Upper lobe of right lung (tissue), 1 donor: ENCODE data around the gene LRRC70. TPM values are rescaled to one million over a fixed set of nuclear protein-coding genes. Genes with fewer than 3 reads are reported as not detected.
A peak's percentile ranks its signal among the peaks of the same experiment; 100 is the strongest.

Experiments used
- ATAC-seq: fragments of 200-7000 bp; cut with Tn5 transposase; one replicate; pipeline ENCODE4 v1.9.1; 2020; ENCODE audit warnings: mild to moderate bottlenecking, moderate library complexity
- DNase-seq: peaks from one replicate; pipeline ENCODE4 v3.0.0-alpha.2; 2020
- H3K27ac ChIP-seq: fragments of 200-600 bp; one replicate; pipeline ENCODE4 v1.8.0; 2022
- H3K27me3 ChIP-seq: fragments of 200-600 bp; one replicate; pipeline ENCODE4 v1.8.0; 2022; ENCODE audit warnings: mild to moderate bottlenecking
- H3K36me3 ChIP-seq: fragments of 200-600 bp; one replicate; pipeline ENCODE4 v1.8.0; 2022
- H3K4me1 ChIP-seq: fragments of 200-600 bp; one replicate; pipeline ENCODE4 v1.8.0; 2022
- H3K4me3 ChIP-seq: fragments of 200-600 bp; one replicate; pipeline ENCODE4 v1.8.0; 2022; ENCODE audit warnings: mild to moderate bottlenecking
- H3K9me3 ChIP-seq: fragments of 200-600 bp; one replicate; pipeline ENCODE4 v1.8.0; 2022
- CTCF ChIP-seq: fragments of 200-600 bp; IDR thresholded peaks from one replicate; pipeline ENCODE4 v1.8.0; 2022; ENCODE audit warnings: antibody characterized with exemption
- intact Hi-C: fragments of 100-400 bp; cut with DNase I; formaldehyde crosslinking; loops from one replicate; pipeline ENCODE4 v1.11.0; 2022
- total RNA-seq: library from RNA; stranded (reverse); fragmentation: NEBNext Ultra II Directional; extraction: Animal tissue kit (Norgen Biotek cat#: 25700); gene quantifications from one replicate; pipeline ENCODE4 v1.2.1, GENCODE V29; 2021
- donor health status: DM: no; HTN: yes; CAD: no; lungs with severe emphysema.

Gene LRRC70
- total RNA-seq, 1 donor from 2014 or later = 2.4 TPM

- no peak for TF ChIP-seq CTCF
- Histone ChIP-seq H3K27ac (no peak overlapping the region), H3K36me3 (no peaks in the 10 kb centered on the region), H3K4me3 (no peak overlapping the region), H3K4me1 (no peaks in the 10 kb centered on the region), H3K27me3 (no peaks in the 10 kb centered on the region), H3K9me3 (no peaks in the 10 kb centered on the region)
- intact Hi-C loops = no loop called here
- DNase-seq (no peak), ATAC-seq (no peak)
Observed at GRCh38 chr5:62575066-62575465, 3.6 kb upstream of the LRRC70 start.

- H3K9me3 ChIP-seq = no peaks in the 10 kb centered on the region
- H3K27ac ChIP-seq = no peak overlapping the region
- no peak for TF ChIP-seq CTCF
- DNase-seq = no peak
- H3K27me3 ChIP-seq = no peaks in the 10 kb centered on the region
- intact Hi-C loops = no loop called here
- no peaks in the 10 kb centered on the region for H3K4me1 ChIP-seq
- no peak overlapping the region for H3K4me3 ChIP-seq
- H3K36me3 ChIP-seq = no peaks in the 10 kb centered on the region
- no peak for ATAC-seq
Observed at GRCh38 chr5:62575489-62575888, 3.1 kb upstream of the LRRC70 start.

GRCh38 chr5:62576570-62577170, 1.9 kb upstream of the LRRC70 start:
- Histone ChIP-seq H3K4me3 (no peak overlapping the region), H3K4me1 (no peaks in the 10 kb centered on the region), H3K9me3 (no peaks in the 10 kb centered on the region), H3K27ac (no peak overlapping the region), H3K27me3 (no peaks in the 10 kb centered on the region), H3K36me3 (peaks cover 6% of the 10 kb centered on the region)
- TF ChIP-seq CTCF = no peak
- DNase-seq (no peak), ATAC-seq (no peak)
- intact Hi-C loops = no loop called here

- H3K36me3 ChIP-seq = peaks cover 6% of the 10 kb centered on the region
- no peak overlapping the region for H3K27ac ChIP-seq
- no peak overlapping the region for H3K4me3 ChIP-seq
- H3K4me1 ChIP-seq = no peaks in the 10 kb centered on the region
- H3K27me3 ChIP-seq = no peaks in the 10 kb centered on the region
- ATAC-seq (no peak), DNase-seq (no peak)
- intact Hi-C loops = no loop called here
- no peak for TF ChIP-seq CTCF
- H3K9me3 ChIP-seq = no peaks in the 10 kb centered on the region
Observed at GRCh38 chr5:62577488-62577887, 1.1 kb upstream of the LRRC70 start.

GRCh38 chr5:62579761-62580160, 1.1 kb downstream of the LRRC70 start:
- Histone ChIP-seq H3K27ac (no peak overlapping the region), H3K4me1 (no peaks in the 10 kb centered on the region), H3K4me3 (peak overlapping the region; percentile 6), H3K27me3 (no peaks in the 10 kb centered on the region), H3K36me3 (peaks cover 6% of the 10 kb centered on the region), H3K9me3 (no peaks in the 10 kb centered on the region)
- TF ChIP-seq CTCF = no peak
- DNase-seq = no peak
- no peak for ATAC-seq
- intact Hi-C loops = no loop called here
